Measurements from ENCODE around the gene STAC2. TPM values are rescaled to one million over a fixed set of nuclear protein-coding genes. Genes with fewer than 3 reads are reported as not detected.
A peak's percentile ranks its signal among the peaks of the same experiment; 100 is the strongest.

STAC2 gene
- total and polyA plus RNA-seq, 9 of the 15 experiments (the other 6 are each of a cell fraction or from before 2014, with no cell fraction given) = not detected

DNA sequence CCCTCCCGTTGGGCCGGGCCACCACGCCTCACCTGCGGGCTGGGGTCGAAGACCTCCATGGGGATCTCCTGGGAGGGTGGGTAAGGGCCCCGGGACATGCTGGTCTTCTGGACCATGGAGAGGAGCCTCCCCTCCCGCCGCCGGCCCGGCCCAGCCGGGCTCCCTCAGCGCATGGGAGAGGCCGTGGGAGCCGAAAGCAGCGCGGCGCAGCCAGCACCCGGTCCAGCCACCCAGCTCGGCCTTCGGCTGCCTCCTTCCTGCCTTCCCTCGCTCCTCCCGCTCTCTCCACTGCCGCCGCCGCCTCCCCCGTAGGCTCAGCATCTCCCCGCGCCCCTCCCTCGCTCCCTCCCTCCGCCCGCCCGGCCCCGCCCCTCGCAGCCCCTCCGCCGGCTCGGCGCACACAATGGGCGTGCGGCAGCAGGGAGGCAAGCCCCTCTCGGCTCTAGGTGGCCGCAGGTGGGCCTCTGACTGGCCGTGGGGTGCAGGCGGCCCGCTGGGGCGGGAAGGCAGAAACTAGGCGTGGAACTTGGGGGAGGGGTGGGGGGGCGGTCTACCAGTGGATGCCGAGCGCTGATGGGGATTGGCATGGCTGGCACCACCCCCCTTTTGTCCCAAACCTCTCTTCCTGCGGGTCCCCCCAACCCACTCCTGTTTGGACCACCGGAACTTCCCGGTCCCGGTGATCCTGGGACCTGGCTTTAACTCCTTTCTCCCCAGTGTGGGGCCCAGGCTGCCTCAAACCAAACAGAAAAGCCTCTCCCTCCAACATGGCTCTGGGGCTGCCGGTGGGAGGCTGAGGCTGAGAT lies 28.2 kb downstream of the STAC2 start, which contains the start of gene CACNB1 (continued):
- TF ChIP-seq, protein P1, sequence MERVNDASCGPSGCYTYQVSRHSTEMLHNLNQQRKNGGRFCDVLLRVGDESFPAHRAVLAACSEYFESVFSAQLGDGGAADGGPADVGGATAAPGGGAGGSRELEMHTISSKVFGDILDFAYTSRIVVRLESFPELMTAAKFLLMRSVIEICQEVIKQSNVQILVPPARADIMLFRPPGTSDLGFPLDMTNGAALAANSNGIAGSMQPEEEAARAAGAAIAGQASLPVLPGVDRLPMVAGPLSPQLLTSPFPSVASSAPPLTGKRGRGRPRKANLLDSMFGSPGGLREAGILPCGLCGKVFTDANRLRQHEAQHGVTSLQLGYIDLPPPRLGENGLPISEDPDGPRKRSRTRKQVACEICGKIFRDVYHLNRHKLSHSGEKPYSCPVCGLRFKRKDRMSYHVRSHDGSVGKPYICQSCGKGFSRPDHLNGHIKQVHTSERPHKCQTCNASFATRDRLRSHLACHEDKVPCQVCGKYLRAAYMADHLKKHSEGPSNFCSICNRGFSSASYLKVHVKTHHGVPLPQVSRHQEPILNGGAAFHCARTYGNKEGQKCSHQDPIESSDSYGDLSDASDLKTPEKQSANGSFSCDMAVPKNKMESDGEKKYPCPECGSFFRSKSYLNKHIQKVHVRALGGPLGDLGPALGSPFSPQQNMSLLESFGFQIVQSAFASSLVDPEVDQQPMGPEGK (CRISPR knock-in tag; IDR thresholded peaks at IDR 0.05; ENCODE audit: borderline replicate concordance) = no peak
- no peak for TF ChIP-seq ESRRB (CRISPR knock-in tag; IDR thresholded peaks at IDR 0.05; ENCODE audit: borderline replicate concordance)
- TF ChIP-seq KDM4B (IDR thresholded peaks at IDR 0.05; ENCODE audit: borderline replicate concordance in 2 of 2, low read depth in 1 of 2) = 0 out of 4 replicates have a peak, but pooled peaks of 1 of the 2 experiments have one; percentile 50
- no peak for TF ChIP-seq ETV5 (CRISPR knock-in tag; IDR thresholded peaks at IDR 0.05; ENCODE audit: low read depth)
- no peak for TF ChIP-seq BHLHE40 (IDR thresholded peaks at IDR 0.05; ENCODE audit: low read length)
- TF ChIP-seq, protein P2, sequence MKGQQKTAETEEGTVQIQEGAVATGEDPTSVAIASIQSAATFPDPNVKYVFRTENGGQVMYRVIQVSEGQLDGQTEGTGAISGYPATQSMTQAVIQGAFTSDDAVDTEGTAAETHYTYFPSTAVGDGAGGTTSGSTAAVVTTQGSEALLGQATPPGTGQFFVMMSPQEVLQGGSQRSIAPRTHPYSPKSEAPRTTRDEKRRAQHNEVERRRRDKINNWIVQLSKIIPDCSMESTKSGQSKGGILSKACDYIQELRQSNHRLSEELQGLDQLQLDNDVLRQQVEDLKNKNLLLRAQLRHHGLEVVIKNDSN (CRISPR knock-in tag; IDR thresholded peaks at IDR 0.05) = no peak
- no peak for TF ChIP-seq DPF2 (IDR thresholded peaks at IDR 0.05)
- TF ChIP-seq E2F3 (CRISPR knock-in tag; IDR thresholded peaks at IDR 0.05) = no peak
- no peak for TF ChIP-seq ZNF133 (CRISPR knock-in tag; IDR thresholded peaks at IDR 0.05)
- peak; percentile 48 for TF ChIP-seq L3MBTL2 (IDR thresholded peaks at IDR 0.05)
- no peak for TF ChIP-seq ATF7 (IDR thresholded peaks at IDR 0.05)
- TF ChIP-seq KAT2B (IDR thresholded peaks at IDR 0.05; ENCODE audit: low read depth, low read length) = no peak
- no peak for TF ChIP-seq CBFB (CRISPR knock-in tag; IDR thresholded peaks at IDR 0.05)
- TF ChIP-seq CREM (IDR thresholded peaks at IDR 0.05; ENCODE audit: low read depth) = peak; percentile 54
- no peak for TF ChIP-seq CBX1 (IDR thresholded peaks at IDR 0.05; ENCODE audit: low read depth)
- TF ChIP-seq, protein P3, sequence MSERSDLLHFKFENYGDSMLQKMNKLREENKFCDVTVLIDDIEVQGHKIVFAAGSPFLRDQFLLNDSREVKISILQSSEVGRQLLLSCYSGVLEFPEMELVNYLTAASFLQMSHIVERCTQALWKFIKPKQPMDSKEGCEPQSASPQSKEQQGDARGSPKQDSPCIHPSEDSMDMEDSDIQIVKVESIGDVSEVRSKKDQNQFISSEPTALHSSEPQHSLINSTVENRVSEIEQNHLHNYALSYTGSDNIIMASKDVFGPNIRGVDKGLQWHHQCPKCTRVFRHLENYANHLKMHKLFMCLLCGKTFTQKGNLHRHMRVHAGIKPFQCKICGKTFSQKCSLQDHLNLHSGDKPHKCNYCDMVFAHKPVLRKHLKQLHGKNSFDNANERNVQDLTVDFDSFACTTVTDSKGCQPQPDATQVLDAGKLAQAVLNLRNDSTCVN (CRISPR knock-in tag; IDR thresholded peaks at IDR 0.05) = no peak
- 0 out of 2 replicates have a peak, but pooled peaks have one; percentile 40 for TF ChIP-seq MBD2 (IDR thresholded peaks at IDR 0.05; ENCODE audit: borderline replicate concordance, low read depth)
- TF ChIP-seq HMGN3 (IDR thresholded peaks at IDR 0.05; ENCODE audit: borderline replicate concordance, extremely low read depth, insufficient read length, low read depth, low read length) = peak; percentile 60
- no peak for TF ChIP-seq ZNF384 (IDR thresholded peaks at IDR 0.05; ENCODE audit: low read depth, low read length)
- TF ChIP-seq SAFB (IDR thresholded peaks at IDR 0.05; ENCODE audit: borderline replicate concordance, low read depth, low read length) = no peak
- TF ChIP-seq, protein P4, sequence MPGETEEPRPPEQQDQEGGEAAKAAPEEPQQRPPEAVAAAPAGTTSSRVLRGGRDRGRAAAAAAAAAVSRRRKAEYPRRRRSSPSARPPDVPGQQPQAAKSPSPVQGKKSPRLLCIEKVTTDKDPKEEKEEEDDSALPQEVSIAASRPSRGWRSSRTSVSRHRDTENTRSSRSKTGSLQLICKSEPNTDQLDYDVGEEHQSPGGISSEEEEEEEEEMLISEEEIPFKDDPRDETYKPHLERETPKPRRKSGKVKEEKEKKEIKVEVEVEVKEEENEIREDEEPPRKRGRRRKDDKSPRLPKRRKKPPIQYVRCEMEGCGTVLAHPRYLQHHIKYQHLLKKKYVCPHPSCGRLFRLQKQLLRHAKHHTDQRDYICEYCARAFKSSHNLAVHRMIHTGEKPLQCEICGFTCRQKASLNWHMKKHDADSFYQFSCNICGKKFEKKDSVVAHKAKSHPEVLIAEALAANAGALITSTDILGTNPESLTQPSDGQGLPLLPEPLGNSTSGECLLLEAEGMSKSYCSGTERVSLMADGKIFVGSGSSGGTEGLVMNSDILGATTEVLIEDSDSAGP (CRISPR knock-in tag; IDR thresholded peaks at IDR 0.05) = no peak
- TF ChIP-seq HOXB6 (CRISPR knock-in tag; IDR thresholded peaks at IDR 0.05; ENCODE audit: borderline replicate concordance) = no peak

All from K562 (cell line).